ENCODE results near the gene C1QTNF4. TPM values are rescaled to one million over a fixed set of nuclear protein-coding genes. Genes with fewer than 3 reads are reported as not detected.

The C1QTNF4 gene
- total RNA-seq, 1 experiment from 2014 or later: 5.7 TPM

DNA sequence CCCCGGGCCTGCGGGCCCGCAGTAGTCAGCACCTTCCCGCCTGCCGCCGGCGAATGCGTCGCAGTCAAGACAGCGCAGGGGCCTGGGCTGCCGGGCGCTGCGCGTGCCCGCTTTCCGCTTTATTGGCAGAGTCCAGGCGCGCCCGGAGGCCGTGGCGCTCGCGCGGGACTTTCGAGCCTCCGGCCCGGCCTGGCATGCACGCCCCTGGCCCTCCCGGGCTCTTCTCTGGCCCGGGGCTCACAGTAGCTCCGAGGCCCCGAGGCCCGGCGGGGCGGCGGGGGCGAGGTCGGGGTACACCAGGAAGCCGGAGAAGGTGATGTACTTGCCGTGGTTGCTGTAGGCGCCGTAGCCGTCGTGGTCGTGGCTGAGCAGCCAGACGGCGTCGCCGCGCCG lies 4.6 kb downstream of the C1QTNF4 start:
- Histone ChIP-seq H2BK20ac (ENCODE audit: low read depth, low read length, poor library complexity, severe bottlenecking) (no peak overlapping the region), H3K14ac (ENCODE audit: insufficient read depth, low read length) (no peak overlapping the region), H2AK5ac (ENCODE audit: insufficient read length, low read length) (no peak overlapping the region), H3K23me2 (ENCODE audit: insufficient read length, low read depth, low read length, poor library complexity, severe bottlenecking) (peaks cover 12% of the 10 kb centered on the region), H4K5ac (ENCODE audit: insufficient read length, low read depth, low read length) (no peak overlapping the region), H3K56ac (ENCODE audit: insufficient read length, low read depth, low read length) (no peak overlapping the region), H3K27ac (ENCODE audit: insufficient read length, low read depth, low read length) (no peak overlapping the region), H3K23ac (ENCODE audit: insufficient read length, low read depth, low read length) (no peak overlapping the region), H2BK12ac (ENCODE audit: insufficient read length, low read depth, low read length) (no peak overlapping the region), H3K4me1 (ENCODE audit: insufficient read depth, low read length) (no peaks in the 10 kb centered on the region), H3K9ac (ENCODE audit: extremely low read depth, insufficient read length, low read length) (no peak overlapping the region), H2BK15ac (ENCODE audit: low read depth, low read length) (no peak overlapping the region), H4K20me1 (ENCODE audit: control insufficient read depth, insufficient read depth, insufficient read length) (no peaks in the 10 kb centered on the region), H3K4ac (ENCODE audit: low read depth, low read length) (no peak overlapping the region), H4K8ac (replicated peaks; ENCODE audit: insufficient read length, low read depth, low read length) (no peak overlapping the region), H3K18ac (ENCODE audit: insufficient read length, low read depth, low read length) (no peak overlapping the region), H3K4me2 (ENCODE audit: insufficient read depth, insufficient read length, low read length) (no peak overlapping the region), H2BK5ac (ENCODE audit: insufficient read length, low read length) (no peak overlapping the region), H3T11ph (ENCODE audit: low read length) (no peak overlapping the region), H2AFZ (ENCODE audit: low read length) (no peak overlapping the region), H3K79me2 (ENCODE audit: insufficient read depth, low read length) (no peaks in the 10 kb centered on the region), H2BK120ac (ENCODE audit: low read depth, low read length, poor library complexity, severe bottlenecking) (no peak overlapping the region), H4K91ac (ENCODE audit: insufficient read length, low read depth, low read length) (no peak overlapping the region), H3K27me3 (ENCODE audit: insufficient read depth, low read length) (peaks cover 9% of the 10 kb centered on the region; the same call in 1 of the 2 replicates), H3K9me3 (ENCODE audit: control insufficient read depth, low read depth, low read length) (no peaks in the 10 kb centered on the region), H3K79me1 (ENCODE audit: insufficient read depth, low read depth, low read length, poor library complexity, severe bottlenecking) (no peaks in the 10 kb centered on the region)
- Mint-ChIP-seq H3K36me3 (ENCODE audit: insufficient read depth in 1 of 3, low read depth in 3 of 3) (peaks cover 0 to 7% (median under 1%) of the 10 kb centered on the region in 3 experiments; a peak in 4 of 7 replicates), H3K4me1 (peaks cover 12 to 20% of the 10 kb centered on the region in 2 experiments), H3K27ac (no peak overlapping the region), H3K27me3 (ENCODE audit: low read depth) (peaks cover 27% of the 10 kb centered on the region), H3K4me3 (no peak overlapping the region), H3K9me3 (no peaks in the 10 kb centered on the region; a peak in 1 of 5 replicates)
- no peak for DNase-seq
- TF ChIP-seq, protein P1, sequence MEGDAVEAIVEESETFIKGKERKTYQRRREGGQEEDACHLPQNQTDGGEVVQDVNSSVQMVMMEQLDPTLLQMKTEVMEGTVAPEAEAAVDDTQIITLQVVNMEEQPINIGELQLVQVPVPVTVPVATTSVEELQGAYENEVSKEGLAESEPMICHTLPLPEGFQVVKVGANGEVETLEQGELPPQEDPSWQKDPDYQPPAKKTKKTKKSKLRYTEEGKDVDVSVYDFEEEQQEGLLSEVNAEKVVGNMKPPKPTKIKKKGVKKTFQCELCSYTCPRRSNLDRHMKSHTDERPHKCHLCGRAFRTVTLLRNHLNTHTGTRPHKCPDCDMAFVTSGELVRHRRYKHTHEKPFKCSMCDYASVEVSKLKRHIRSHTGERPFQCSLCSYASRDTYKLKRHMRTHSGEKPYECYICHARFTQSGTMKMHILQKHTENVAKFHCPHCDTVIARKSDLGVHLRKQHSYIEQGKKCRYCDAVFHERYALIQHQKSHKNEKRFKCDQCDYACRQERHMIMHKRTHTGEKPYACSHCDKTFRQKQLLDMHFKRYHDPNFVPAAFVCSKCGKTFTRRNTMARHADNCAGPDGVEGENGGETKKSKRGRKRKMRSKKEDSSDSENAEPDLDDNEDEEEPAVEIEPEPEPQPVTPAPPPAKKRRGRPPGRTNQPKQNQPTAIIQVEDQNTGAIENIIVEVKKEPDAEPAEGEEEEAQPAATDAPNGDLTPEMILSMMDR (conservative IDR thresholded peaks at IDR 0.05): no peak
- WGBS (ENCODE audit: extremely low coverage, insufficient read length, low lambda C conversion rate): no CpG with 5 or more reads among the region's 51 CpGs

Measured in H9 (cell line).